ENCODE results near the gene PARK7. TPM values are rescaled to one million over a fixed set of nuclear protein-coding genes. Genes with fewer than 3 reads are reported as not detected.

The PARK7 gene
- total RNA-seq, 2 donors from 2014 or later: 284 to 328 TPM

DNA sequence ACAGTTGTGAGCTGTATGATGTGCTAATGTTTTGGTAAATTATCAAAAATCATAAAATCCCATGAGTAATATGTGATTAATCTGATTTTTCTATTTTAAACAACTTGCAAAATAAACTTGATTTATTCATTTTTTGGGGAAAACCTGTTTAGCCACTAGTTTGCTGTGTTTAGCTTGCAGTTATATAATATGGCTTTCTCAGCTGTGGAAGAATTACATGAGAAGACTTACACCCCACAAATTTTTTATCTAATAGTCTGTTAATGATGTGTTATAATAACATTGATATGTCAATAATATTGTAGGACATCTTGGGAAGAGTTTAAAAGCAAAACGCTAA lies 67.0 kb downstream of the PARK7 start:
- intact Hi-C loops (cut with DNase I): no loop called here
- no peak for ATAC-seq
- DNase-seq: no peak

DNA sequence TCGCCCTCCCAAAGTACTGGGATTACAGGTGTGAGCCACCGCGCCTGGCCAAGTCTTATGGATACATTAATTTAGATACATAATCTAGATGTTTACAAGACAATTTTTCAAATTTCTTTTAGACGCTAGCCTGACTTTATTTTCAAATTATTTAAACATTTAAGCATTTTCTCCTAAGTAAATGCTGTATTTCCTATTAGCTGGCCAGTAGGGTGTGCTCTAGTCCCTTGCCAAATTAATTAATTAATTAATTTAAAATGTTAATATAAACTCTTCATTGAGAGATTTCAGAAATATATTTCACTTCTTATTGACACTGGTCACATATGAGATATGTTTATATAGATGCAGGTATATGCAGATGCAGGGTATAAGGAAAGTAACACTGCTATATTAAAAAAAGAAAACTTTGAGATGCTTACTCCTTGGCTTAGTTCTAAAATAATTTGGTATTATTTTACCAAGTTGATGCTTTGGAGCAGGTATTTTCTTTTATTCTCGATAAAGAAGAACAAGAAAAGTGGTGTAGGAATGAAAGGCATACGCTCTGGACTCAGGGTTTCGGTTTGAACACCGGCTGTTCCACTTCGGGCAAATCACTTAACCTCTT lies 69.8 kb downstream of the PARK7 start:
- ATAC-seq: no peak
- DNase-seq: no peak
- intact Hi-C loops (cut with DNase I): loop anchor here in 1 of 2 donors (10.0 kb wide), 2 partner anchors 204 to 314 kb away; no protein-coding TSS in a partner anchor

DNA sequence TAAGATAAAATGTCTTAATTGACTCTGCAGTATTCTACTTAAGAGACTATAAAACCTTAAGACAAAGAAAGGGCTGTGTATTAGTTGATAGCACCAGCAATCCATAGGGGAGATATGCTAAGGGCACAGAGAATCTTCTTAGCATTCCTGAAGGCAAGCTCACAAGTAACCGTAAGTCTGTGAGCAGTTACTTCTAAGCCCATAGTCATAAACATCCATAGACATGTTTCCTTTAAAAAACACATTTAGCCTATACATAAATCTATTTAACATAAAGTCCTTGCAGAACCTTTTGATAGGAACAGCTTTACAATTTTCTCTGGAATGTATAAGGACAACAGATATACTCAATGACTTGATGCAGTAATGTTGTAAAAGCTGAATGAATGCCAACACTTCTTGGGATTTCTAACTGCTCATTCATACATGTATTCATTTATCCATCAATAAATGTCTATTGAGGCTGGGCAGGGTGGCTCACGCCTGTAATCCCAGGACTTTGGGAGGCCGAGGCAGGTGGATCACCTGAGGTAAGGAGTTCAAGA lies 70.9 kb downstream of the PARK7 start:
- ATAC-seq (no peak), DNase-seq (no peak)
- intact Hi-C loops (cut with DNase I): loop anchor here in 1 of 2 donors (10.0 kb wide), 2 partner anchors 202 to 312 kb away; no protein-coding TSS in a partner anchor

DNA sequence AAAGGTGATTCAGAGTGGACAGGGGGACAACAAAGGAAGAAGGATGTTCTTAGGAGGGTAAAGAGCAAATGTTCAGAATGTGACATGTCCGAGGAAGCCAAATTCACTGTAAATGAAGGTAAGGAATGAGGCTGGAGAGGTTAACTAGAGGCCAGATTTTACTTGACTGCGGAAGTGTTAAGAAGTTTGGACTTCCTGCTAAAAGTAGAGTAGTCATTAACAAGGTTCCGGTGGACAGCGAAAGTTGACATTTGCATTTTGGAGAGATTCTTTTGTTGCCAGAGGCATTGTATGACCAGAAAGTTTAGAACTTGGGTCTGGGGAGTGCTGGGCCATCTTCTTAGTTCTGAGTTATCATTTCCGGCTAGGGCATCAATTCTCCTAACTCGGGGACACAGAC lies 71.8 kb downstream of the PARK7 start:
- DNase-seq: no peak
- ATAC-seq: no peak
- intact Hi-C loops (cut with DNase I): loop anchor here in 1 of 2 donors (10.0 kb wide), 2 partner anchors 201 to 311 kb away; no protein-coding TSS in a partner anchor

Other genes starting within 250 kb of the PARK7 start
- gene VAMP3, start 190.4 kb upstream of the PARK7 start, total RNA-seq: 10 to 100 TPM; 77.1 to 81.4 TPM
- 10 to 100 TPM; 15.5 to 24.3 TPM for gene PER3, start 177.4 kb upstream of the PARK7 start, total RNA-seq
- gene UTS2, start 108.6 kb upstream of the PARK7 start, total RNA-seq: not detected
- gene TNFRSF9, start 20.9 kb upstream of the PARK7 start, total RNA-seq: under 1 TPM; 0.08 to 0.09 TPM
- 10 to 100 TPM; 17.0 to 19.0 TPM for gene ERRFI1, start 64.6 kb downstream of the PARK7 start, total RNA-seq